SU-DHL-6 (cell line): ENCODE measurements around the gene BMPR1B.

Experiments used
- CTCF ChIP-seq: fragments of 200-600 bp; sonication (generic); IDR thresholded peaks from one replicate; pipeline ENCODE4 v1.5.1; 2017; ENCODE audit warnings: antibody characterized with exemption, mild to moderate bottlenecking, low read length, moderate library complexity; ENCODE audit not compliant: insufficient read depth, poor library complexity, severe bottlenecking
- EZH2phosphoT487 ChIP-seq: fragments of 200-600 bp; sonication (generic), shearing (Covaris generic); conservative IDR thresholded peaks from 2 replicates; pipeline ENCODE4 v1.6.1; 2018; ENCODE audit warnings: mild to moderate bottlenecking, antibody characterized with exemption, low read length, moderate library complexity, mixed read lengths

DNA sequence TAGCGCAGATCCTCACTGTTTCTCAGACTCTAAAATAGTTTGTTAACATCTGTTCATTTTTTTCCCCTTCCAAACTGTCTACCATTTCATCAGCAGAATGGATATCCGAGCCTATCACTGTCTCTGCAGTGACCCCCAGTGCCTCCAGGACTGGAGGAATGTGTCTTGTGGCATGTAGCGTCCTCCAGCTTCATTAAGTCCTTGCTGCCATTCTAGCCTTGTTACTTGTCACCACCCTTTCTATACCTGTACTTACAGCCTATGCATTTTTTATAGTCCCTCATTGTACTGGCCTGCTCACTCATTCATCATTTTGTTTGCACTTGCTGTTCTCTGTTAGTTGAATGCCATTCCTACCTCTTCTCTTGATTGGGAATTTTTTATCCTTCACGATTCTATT, 179.1 kb downstream of the BMPR1B start:
- TF ChIP-seq CTCF (no peak), EZH2phosphoT487 (no peak)
